Measurements from ENCODE around the gene RPL31. TPM values are rescaled to one million over a fixed set of nuclear protein-coding genes. Genes with fewer than 3 reads are reported as not detected.

Gene RPL31
- total RNA-seq, 1 donor from 2014 or later = 1,420 TPM

Other genes starting within 250 kb of the RPL31 start
- 124 TPM for gene NPAS2, start 182.2 kb upstream of the RPL31 start, total RNA-seq (ENCODE audit: insufficient read depth, low replicate concordance)
- 16.1 TPM for gene TBC1D8, start 149.1 kb downstream of the RPL31 start, total RNA-seq (ENCODE audit: insufficient read depth, low replicate concordance)

Data from umbilical cord (tissue), 1 donor.